ENCODE measurements around the gene PSTK. TPM values are rescaled to one million over a fixed set of nuclear protein-coding genes. Genes with fewer than 3 reads are reported as not detected.
A peak's percentile ranks its signal among the peaks of the same experiment; 100 is the strongest.

The PSTK gene
- total and polyA plus RNA-seq, 10 of the 15 experiments (the other 5 are each of a cell fraction or from before 2014, with no cell fraction given), result 1.8 to 7.1 (median 3.4) TPM

- Histone ChIP-seq H3K9me3 (replicated peaks; ENCODE audit: control insufficient read depth, insufficient read depth, low read length) (no peaks in the 10 kb centered on the region), H3K27me3 (replicated peaks in 1 of 2; ENCODE audit: control insufficient read depth in 2 of 2, insufficient read depth in 2 of 2, low read length in 1 of 2) (no peaks in the 10 kb centered on the region), H3K4me3 (no peak overlapping the region), H3K27ac (ENCODE audit: control insufficient read depth, insufficient read depth) (no peak overlapping the region), H2AFZ (ENCODE audit: control insufficient read depth, low read depth, low read length) (no peak overlapping the region), H3K9ac (ENCODE audit: control insufficient read depth, insufficient read depth, low read length) (no peak overlapping the region), H3K36me3 (ENCODE audit: control insufficient read depth in 2 of 2, insufficient read depth in 2 of 2, low read length in 1 of 2) (peaks cover 4 to 10% of the 10 kb centered on the region in 2 experiments; a peak in 3 of 4 replicates), H3K4me1 (ENCODE audit: control insufficient read depth, insufficient read depth, low read length) (peaks cover 16% of the 10 kb centered on the region), H3K4me2 (ENCODE audit: control insufficient read depth, insufficient read depth) (no peak overlapping the region), H4K20me1 (ENCODE audit: control insufficient read depth, insufficient read depth) (no peaks in the 10 kb centered on the region), H3K79me2 (ENCODE audit: control insufficient read depth, insufficient read depth, low read length) (peaks cover 6% of the 10 kb centered on the region)
- 91% methylated on average over 6 of the region's 6 CpGs for WGBS (ENCODE audit: insufficient coverage, insufficient replicate concordance, low lambda C conversion rate, missing lambda C conversion rate)
- SMC1A ChIA-PET (ENCODE audit: uncharacterized antibody, unreplicated experiment), result no interaction called here
- BruUV-seq (replicated peaks), result no TSS peak
- CTCF ChIA-PET, result no interaction called here
- POLR2A ChIA-PET, result no interaction called here
- TF ChIP-seq ZZZ3 (IDR thresholded peaks at IDR 0.05; ENCODE audit: control insufficient read depth, insufficient read length, low read depth) (no peak), POLR2A (IDR thresholded peaks at IDR 0.05; ENCODE audit: low read depth, low read length) (peak; percentile 32; the same call in 1 of the 2 replicates)
- DNase-seq (ENCODE audit: low read depth, low spot score) (no peak), ATAC-seq (no peak), FAIRE-seq (no peak)
- intact Hi-C loops (cut with micrococcal nuclease; ENCODE audit: unreplicated experiment), result no loop called here
- RAD21 ChIA-PET (ENCODE audit: unreplicated experiment), result no interaction called here
- in situ Hi-C loops (cut with MboI), result no loop called here
Observed at GRCh38 chr10:122993797-122994336, 13.7 kb downstream of the PSTK start.

GRCh38 chr10:122995936-122996335 is 15.7 kb downstream of the PSTK start:
- H3K4me1 ChIP-seq (ENCODE audit: control insufficient read depth, insufficient read depth, low read length), result peaks cover 29% of the 10 kb centered on the region
- H3K27me3 ChIP-seq (replicated peaks in 1 of 2; ENCODE audit: control insufficient read depth in 2 of 2, insufficient read depth in 2 of 2, low read length in 1 of 2), result no peaks in the 10 kb centered on the region
- ATAC-seq (no peak), FAIRE-seq (no peak), DNase-seq (ENCODE audit: low read depth, low spot score) (no peak)
- H3K27ac ChIP-seq (ENCODE audit: control insufficient read depth, insufficient read depth), result no peak overlapping the region
- POLR2A ChIA-PET, result no interaction called here
- no TSS peak for BruUV-seq (replicated peaks)
- SMC1A ChIA-PET (ENCODE audit: uncharacterized antibody, unreplicated experiment), result interaction anchor here (2.0 kb wide), 1 partner anchor 11 kb away, joined by 9 read pairs; no protein-coding TSS in a partner anchor
- intact Hi-C loops (cut with micrococcal nuclease; ENCODE audit: unreplicated experiment) (loop anchor here (5.0 kb wide), 1 partner anchor 1806 kb away; the partner anchor contains the start of gene ABRAXAS2), in situ Hi-C loops (cut with MboI) (no loop called here)
- TF ChIP-seq TBL1XR1 (IDR thresholded peaks at IDR 0.05; ENCODE audit: low read depth, low read length), result no peak
- TF ChIP-seq PAX8 (IDR thresholded peaks at IDR 0.05), result no peak
- TF ChIP-seq IKZF2 (IDR thresholded peaks at IDR 0.05), result no peak
- no peak for TF ChIP-seq POLR2AphosphoS5 (IDR thresholded peaks at IDR 0.05; ENCODE audit: low read length)
- no peaks in the 10 kb centered on the region; the same call in 1 of the 2 replicates for H4K20me1 ChIP-seq (ENCODE audit: control insufficient read depth, insufficient read depth)
- CTCF ChIA-PET, result interaction anchor here (1.2 kb wide), 1 partner anchor 15 kb away, joined by 5 read pairs; no protein-coding TSS in a partner anchor
- H3K9me3 ChIP-seq (replicated peaks; ENCODE audit: control insufficient read depth, insufficient read depth, low read length), result no peaks in the 10 kb centered on the region
- WGBS (ENCODE audit: insufficient coverage, insufficient replicate concordance, low lambda C conversion rate, missing lambda C conversion rate), result 90% methylated on average over 4 of the region's 4 CpGs
- peaks cover 4 to 13% of the 10 kb centered on the region in 2 experiments; a peak in 3 of 4 replicates for H3K36me3 ChIP-seq (ENCODE audit: control insufficient read depth in 2 of 2, insufficient read depth in 2 of 2, low read length in 1 of 2)
- H3K4me2 ChIP-seq (ENCODE audit: control insufficient read depth, insufficient read depth), result no peak overlapping the region
- H3K9ac ChIP-seq (ENCODE audit: control insufficient read depth, insufficient read depth, low read length), result no peak overlapping the region
- H2AFZ ChIP-seq (ENCODE audit: control insufficient read depth, low read depth, low read length), result no peak overlapping the region
- peaks cover 23% of the 10 kb centered on the region for H3K79me2 ChIP-seq (ENCODE audit: control insufficient read depth, insufficient read depth, low read length)
- RAD21 ChIA-PET (ENCODE audit: unreplicated experiment), result interaction anchor here (0.9 kb wide), 1 partner anchor 16 kb away, joined by 4 read pairs; the partner anchor contains the start of gene PSTK
- H3K4me3 ChIP-seq, result no peak overlapping the region

All from GM12878 (cell line).